Esophagus squamous epithelium (tissue), 5 donors: ENCODE measurements around the gene C16orf86. TPM values are rescaled to one million over a fixed set of nuclear protein-coding genes. Genes with fewer than 3 reads are reported as not detected.

Experiments used
- DNase-seq: peaks from one replicate; lab custom pipeline; 2025; lab: John Stamatoyannopoulos, UW
- H3K27ac ChIP-seq, 4 donors: fragments of 200-600 bp; sonication (generic); one replicate each; pipeline ENCODE4 v1.5.1; 2016 to 2019; ENCODE audit warnings: mild to moderate bottlenecking in 1 of 4
- H3K27me3 ChIP-seq, 4 donors: fragments of 200-600 bp; sonication (generic); 1 replicate in 3 of 4; 2 replicates in 1 of 4; pipeline versions ENCODE4 v1.5.1 to v1.6.0; 2017 to 2021; ENCODE audit warnings: antibody characterized with exemption in 1 of 4
- H3K36me3 ChIP-seq, 3 donors: fragments of 200-600 bp; sonication (generic); one replicate each; pipeline ENCODE4 v1.5.1; 2016 to 2019
- H3K4me1 ChIP-seq, 3 donors: fragments of 200-600 bp; sonication (generic); one replicate each; pipeline ENCODE4 v1.5.1; 2017 to 2019
- H3K4me3 ChIP-seq, 4 donors: fragments of 200-600 bp; sonication (generic); 1 replicate in 3 of 4; 2 replicates in 1 of 4; pipeline ENCODE4 v1.5.1; 2016 to 2019; ENCODE audit warnings: mild to moderate bottlenecking in 2 of 4, moderate library complexity in 1 of 4
- H3K9me3 ChIP-seq, 3 donors: fragments of 200-600 bp; sonication (generic); one replicate each; pipeline ENCODE4 v1.5.1; 2016 to 2019
- POLR2A ChIP-seq, 4 donors: fragments of 450-650 bp; IDR thresholded peaks; one replicate each; pipeline ENCODE4 v1.6.1; 2017; ENCODE audit warnings: antibody characterized with exemption in 4 of 4, mild to moderate bottlenecking in 4 of 4, moderate library complexity in 3 of 4
- WGBS, 2 donors: methylation state at CpG; one replicate each; pipeline ENCODE4 v1.1.5; 2018; 5-methylcytosine and 5-hydroxymethylcytosine counted together
- intact Hi-C: fragments of 100-400 bp; cut with DNase I; formaldehyde crosslinking; loops from one replicate; pipeline ENCODE4 v1.15.0; 2022
- total RNA-seq, 4 donors: library from RNA; depleted of rRNA; stranded (reverse); fragments of >200 nt; gene quantifications; one replicate each; pipeline ENCODE4 v1.1.0, GENCODE V29; 2016
- TF ChIP-seq, protein P1 (sequence below), 6 experiments: fragments of 450-650 bp in 4 of 6; fragments of 200-600 bp in 2 of 6; sonication (generic) in 2 of 6; IDR thresholded peaks; one replicate each; pipeline ENCODE4 v1.5.1; 2016 to 2019; ENCODE audit warnings: antibody characterized with exemption in 6 of 6, mild to moderate bottlenecking in 4 of 6, moderate library complexity in 4 of 6
- donor health status: DM: yes; HTN: yes; CAD: no.

C16orf86 gene
- total RNA-seq, 4 donors from 2014 or later: 1.1 to 3.1 (median 2.4) TPM; not detected in 1

DNA sequence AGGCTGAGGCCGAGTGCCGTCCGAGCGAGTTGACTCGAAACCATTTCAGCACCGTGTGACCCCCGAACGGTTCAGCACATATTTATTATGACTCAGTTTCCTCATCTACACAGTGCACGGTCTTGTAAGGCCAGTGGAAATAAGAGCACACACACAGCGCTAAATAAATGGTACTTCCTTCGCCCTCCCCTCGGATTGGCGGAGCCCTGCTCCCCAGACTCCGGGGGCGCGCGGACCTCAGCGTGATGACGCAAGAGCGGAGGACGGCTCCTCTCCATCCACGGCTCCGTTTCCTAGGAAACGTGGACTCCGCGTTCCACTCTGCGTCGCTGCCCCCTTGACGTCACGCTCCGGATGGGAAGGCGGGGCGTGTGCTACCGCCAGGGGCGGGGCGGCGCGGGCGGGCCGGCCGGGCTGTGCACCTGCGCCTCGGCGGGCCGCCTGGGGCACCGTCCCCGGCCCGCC lies 6.0 kb upstream of the C16orf86 start, which contains the start of gene PARD6A:
PARD6A (plus strand) TSS at position 397 of the 465 bp plus-strand sequence. CDS start 79 bp downstream, outside the sequence.
- WGBS, 2 donors: no CpG with 5 or more reads among the region's 48 CpGs
- intact Hi-C loops: loop anchor here (10.0 kb wide), 1 partner anchor 96 kb away; the partner anchor contains the start of gene CTCF

DNA sequence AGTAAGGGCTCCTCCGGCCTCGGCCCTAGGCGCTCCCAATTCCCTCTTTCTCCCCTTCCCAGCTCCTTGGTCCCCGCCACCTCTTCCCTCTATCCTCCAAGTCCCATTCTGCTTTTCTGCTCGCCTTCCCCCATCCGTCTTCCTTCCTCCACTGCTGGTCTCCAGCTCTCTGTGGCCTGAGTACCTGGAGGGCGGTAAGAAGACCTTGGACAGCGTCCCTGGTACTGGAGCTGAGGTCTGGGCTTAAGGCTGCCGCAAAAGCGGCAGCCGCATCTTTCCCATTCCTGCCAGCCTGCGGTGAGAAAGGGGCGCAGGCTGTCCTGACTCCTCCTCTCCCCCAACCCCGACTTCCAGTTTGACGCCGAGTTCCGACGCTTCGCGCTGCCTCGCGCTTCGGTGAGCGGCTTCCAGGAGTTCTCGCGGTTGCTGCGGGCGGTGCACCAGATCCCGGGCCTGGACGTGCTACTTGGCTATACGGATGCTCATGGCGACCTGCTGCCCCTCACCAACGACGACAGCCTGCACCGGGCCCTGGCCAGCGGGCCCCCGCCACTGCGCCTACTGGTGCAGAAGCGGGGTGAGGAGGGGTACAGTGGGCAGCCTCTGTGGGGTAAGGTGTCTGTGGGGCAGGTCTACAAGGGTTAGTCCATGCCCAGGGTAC lies 5.4 kb upstream of the C16orf86 start:
- intact Hi-C loops: loop anchor here (10.0 kb wide), 1 partner anchor 96 kb away; the partner anchor contains the start of gene CTCF
- DNase-seq: no peak
- no peaks in the 10 kb centered on the region for H3K9me3 ChIP-seq

More for the DNA sequence above, 6.0 kb upstream of the C16orf86 start, which contains the start of gene PARD6A:
- Histone ChIP-seq H3K9me3 (no peaks in the 10 kb centered on the region), H3K36me3 (peaks cover 6 to 46% (median 7%) of the 10 kb centered on the region in 3 donors), H3K4me3 (peak within 1 kb of the TSS; percentile 53 to 82 (median 78)), H3K27ac (peak within 1 kb of the TSS; percentile 84 to 97 (median 96)), H3K27me3 (peaks cover 0 to 1% (median 0%) of the 10 kb centered on the region in 4 donors), H3K4me1 (peaks cover 17 to 35% (median 23%) of the 10 kb centered on the region in 3 donors)
- peak; percentile 63 for DNase-seq
- TF ChIP-seq, protein P1, sequence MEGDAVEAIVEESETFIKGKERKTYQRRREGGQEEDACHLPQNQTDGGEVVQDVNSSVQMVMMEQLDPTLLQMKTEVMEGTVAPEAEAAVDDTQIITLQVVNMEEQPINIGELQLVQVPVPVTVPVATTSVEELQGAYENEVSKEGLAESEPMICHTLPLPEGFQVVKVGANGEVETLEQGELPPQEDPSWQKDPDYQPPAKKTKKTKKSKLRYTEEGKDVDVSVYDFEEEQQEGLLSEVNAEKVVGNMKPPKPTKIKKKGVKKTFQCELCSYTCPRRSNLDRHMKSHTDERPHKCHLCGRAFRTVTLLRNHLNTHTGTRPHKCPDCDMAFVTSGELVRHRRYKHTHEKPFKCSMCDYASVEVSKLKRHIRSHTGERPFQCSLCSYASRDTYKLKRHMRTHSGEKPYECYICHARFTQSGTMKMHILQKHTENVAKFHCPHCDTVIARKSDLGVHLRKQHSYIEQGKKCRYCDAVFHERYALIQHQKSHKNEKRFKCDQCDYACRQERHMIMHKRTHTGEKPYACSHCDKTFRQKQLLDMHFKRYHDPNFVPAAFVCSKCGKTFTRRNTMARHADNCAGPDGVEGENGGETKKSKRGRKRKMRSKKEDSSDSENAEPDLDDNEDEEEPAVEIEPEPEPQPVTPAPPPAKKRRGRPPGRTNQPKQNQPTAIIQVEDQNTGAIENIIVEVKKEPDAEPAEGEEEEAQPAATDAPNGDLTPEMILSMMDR (IDR thresholded peaks at IDR 0.05): peak in 3 of 6 experiments; percentile 10 to 42 (median 25)
- peak in 1 of 4 donors; percentile 0 for TF ChIP-seq POLR2A (IDR thresholded peaks at IDR 0.05)

GRCh38 chr16:67661886-67662652 lies 4.5 kb upstream of the C16orf86 start:
- H3K4me3 ChIP-seq: no peak overlapping the region
- WGBS, 2 donors: 93 to 98% methylated on average over 18 to 22 of the region's 34 CpGs

More for the DNA sequence above, 5.4 kb upstream of the C16orf86 start:
- Histone ChIP-seq H3K4me1 (peaks cover 22 to 41% (median 23%) of the 10 kb centered on the region in 3 donors), H3K36me3 (peaks cover 6 to 46% (median 7%) of the 10 kb centered on the region in 3 donors), H3K27me3 (no peaks in the 10 kb centered on the region), H3K27ac (peak overlapping the region; percentile 84 to 97 (median 96)), H3K4me3 (peak overlapping the region; percentile 53 to 82 (median 78))
- TF ChIP-seq, protein P1 (IDR thresholded peaks at IDR 0.05): no peak
- no peak for TF ChIP-seq POLR2A (IDR thresholded peaks at IDR 0.05)
- 12% methylated on average over 32 of the region's 39 CpGs; no CpG with 5 or more reads in 1 of the 2 donors for WGBS, 2 donors

GRCh38 chr16:67662653-67663010 lies 4.0 kb upstream of the C16orf86 start:
- Histone ChIP-seq H3K27me3 (no peaks in the 10 kb centered on the region), H3K9me3 (no peaks in the 10 kb centered on the region), H3K27ac (no peak overlapping the region), H3K4me1 (peaks cover 31 to 55% (median 32%) of the 10 kb centered on the region in 3 donors), H3K36me3 (peaks cover 3 to 32% (median 5%) of the 10 kb centered on the region in 3 donors), H3K4me3 (no peak overlapping the region)
- TF ChIP-seq, protein P1 (IDR thresholded peaks at IDR 0.05): no peak
- no peak for TF ChIP-seq POLR2A (IDR thresholded peaks at IDR 0.05)
- intact Hi-C loops: loop anchor here (10.0 kb wide), 1 partner anchor 98 kb away; the partner anchor contains the start of gene CTCF
- no peak for DNase-seq

More at GRCh38 chr16:67661886-67662652, 4.5 kb upstream of the C16orf86 start:
- intact Hi-C loops: loop anchor here (10.0 kb wide), 1 partner anchor 97 kb away; the partner anchor contains the start of gene CTCF
- Histone ChIP-seq H3K36me3 (peaks cover 6 to 37% (median 7%) of the 10 kb centered on the region in 3 donors), H3K27me3 (no peaks in the 10 kb centered on the region), H3K4me1 (peaks cover 26 to 49% (median 27%) of the 10 kb centered on the region in 3 donors), H3K27ac (no peak overlapping the region), H3K9me3 (no peaks in the 10 kb centered on the region)
- TF ChIP-seq, protein P1 (IDR thresholded peaks at IDR 0.05): no peak
- TF ChIP-seq POLR2A (IDR thresholded peaks at IDR 0.05): no peak
- no peak for DNase-seq
